HFFc6 (cell line): ENCODE measurements around the gene LPGAT1. TPM values are rescaled to one million over a fixed set of nuclear protein-coding genes. Genes with fewer than 3 reads are reported as not detected.

Source experiments
- DNase-seq: peaks from one replicate; pipeline ENCODE4 v3.0.0-alpha.2; 2018
- H3K27ac Mint-ChIP-seq: 2 replicates; pipeline ENCODE4 v1.8.0; 2020; ENCODE audit warnings: mild to moderate bottlenecking, mixed read lengths
- H3K27me3 Mint-ChIP-seq: 2 replicates; pipeline ENCODE4 v1.8.0; 2021; ENCODE audit warnings: mild to moderate bottlenecking, moderate library complexity, mixed read lengths; ENCODE audit not compliant: insufficient read depth
- H3K36me3 Mint-ChIP-seq: 2 replicates; pipeline ENCODE4 v1.8.0; 2021; ENCODE audit warnings: low read depth, mixed read lengths
- H3K4me1 Mint-ChIP-seq: 2 replicates; pipeline ENCODE4 v1.8.0; 2020; ENCODE audit warnings: low read depth, mixed read lengths
- H3K4me3 Mint-ChIP-seq: 2 replicates; pipeline ENCODE4 v1.8.0; 2020; ENCODE audit warnings: mild to moderate bottlenecking, moderate library complexity, mixed read lengths
- H3K9me3 Mint-ChIP-seq: 2 replicates; pipeline ENCODE4 v1.8.0; 2020; ENCODE audit warnings: mild to moderate bottlenecking, mixed read lengths
- total RNA-seq, 6 experiments: library from RNA; stranded (reverse); fragmentation: NEBNext Ultra II Directional; extraction: Animal tissue kit (Norgen Biotek cat#: 25700); gene quantifications; 2 replicates in 1 of 6; 3 replicates in 5 of 6; pipeline ENCODE4 v1.2.3, GENCODE V29; 2021
- TF ChIP-seq, protein P1 (sequence below): fragments of 200-600 bp; sonication (generic); IDR thresholded peaks from 2 replicates; pipeline ENCODE4 v1.5.0; 2021; ENCODE audit warnings: antibody characterized with exemption, mild to moderate bottlenecking

Gene LPGAT1
- total RNA-seq, 6 experiments from 2014 or later, result 36.4 to 50.4 (median 44.9) TPM

- H3K9me3 Mint-ChIP-seq, result no peaks in the 10 kb centered on the region
Observed at GRCh38 chr1:211783897-211784296, 46.7 kb downstream of the LPGAT1 start.

DNA sequence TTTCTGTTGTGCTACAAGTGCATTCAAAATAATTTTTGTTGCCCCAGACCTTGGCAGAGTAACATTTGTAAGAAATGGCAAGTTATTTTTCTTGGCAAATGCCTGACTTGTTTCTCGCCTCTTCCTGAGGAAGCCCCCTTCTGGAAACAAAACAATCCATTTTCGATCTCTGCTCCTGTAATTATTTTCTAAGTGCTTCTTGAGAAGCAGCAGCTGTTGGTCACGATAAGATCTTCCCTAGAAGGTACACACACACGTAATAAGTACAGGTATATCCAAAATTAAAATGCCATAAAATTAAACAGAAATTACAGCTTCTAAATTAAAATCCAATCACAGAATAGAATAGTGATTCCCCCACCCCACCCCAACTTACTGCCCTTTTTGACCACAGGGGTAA lies 47.3 kb downstream of the LPGAT1 start:
- H3K36me3 Mint-ChIP-seq, result no peaks in the 10 kb centered on the region
- no peaks in the 10 kb centered on the region for H3K27me3 Mint-ChIP-seq
- H3K27ac Mint-ChIP-seq, result no peak overlapping the region
- no peak overlapping the region for H3K4me3 Mint-ChIP-seq
- DNase-seq, result no peak
- H3K9me3 Mint-ChIP-seq, result no peaks in the 10 kb centered on the region
- TF ChIP-seq, protein P1, sequence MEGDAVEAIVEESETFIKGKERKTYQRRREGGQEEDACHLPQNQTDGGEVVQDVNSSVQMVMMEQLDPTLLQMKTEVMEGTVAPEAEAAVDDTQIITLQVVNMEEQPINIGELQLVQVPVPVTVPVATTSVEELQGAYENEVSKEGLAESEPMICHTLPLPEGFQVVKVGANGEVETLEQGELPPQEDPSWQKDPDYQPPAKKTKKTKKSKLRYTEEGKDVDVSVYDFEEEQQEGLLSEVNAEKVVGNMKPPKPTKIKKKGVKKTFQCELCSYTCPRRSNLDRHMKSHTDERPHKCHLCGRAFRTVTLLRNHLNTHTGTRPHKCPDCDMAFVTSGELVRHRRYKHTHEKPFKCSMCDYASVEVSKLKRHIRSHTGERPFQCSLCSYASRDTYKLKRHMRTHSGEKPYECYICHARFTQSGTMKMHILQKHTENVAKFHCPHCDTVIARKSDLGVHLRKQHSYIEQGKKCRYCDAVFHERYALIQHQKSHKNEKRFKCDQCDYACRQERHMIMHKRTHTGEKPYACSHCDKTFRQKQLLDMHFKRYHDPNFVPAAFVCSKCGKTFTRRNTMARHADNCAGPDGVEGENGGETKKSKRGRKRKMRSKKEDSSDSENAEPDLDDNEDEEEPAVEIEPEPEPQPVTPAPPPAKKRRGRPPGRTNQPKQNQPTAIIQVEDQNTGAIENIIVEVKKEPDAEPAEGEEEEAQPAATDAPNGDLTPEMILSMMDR, result no peak
- no peaks in the 10 kb centered on the region for H3K4me1 Mint-ChIP-seq

More at GRCh38 chr1:211783897-211784296, 46.7 kb downstream of the LPGAT1 start:
- Mint-ChIP-seq H3K4me1 (no peaks in the 10 kb centered on the region), H3K36me3 (no peaks in the 10 kb centered on the region), H3K27ac (no peak overlapping the region), H3K27me3 (no peaks in the 10 kb centered on the region), H3K4me3 (no peak overlapping the region)
- TF ChIP-seq, protein P1, result no peak
- DNase-seq, result no peak

- Mint-ChIP-seq H3K27ac (no peak overlapping the region), H3K36me3 (no peaks in the 10 kb centered on the region), H3K4me3 (no peak overlapping the region), H3K9me3 (no peaks in the 10 kb centered on the region), H3K4me1 (no peaks in the 10 kb centered on the region), H3K27me3 (no peaks in the 10 kb centered on the region)
- TF ChIP-seq, protein P1, result no peak
- DNase-seq, result no peak
Observed at GRCh38 chr1:211781260-211781659, 49.3 kb downstream of the LPGAT1 start.

- H3K27me3 Mint-ChIP-seq, result no peaks in the 10 kb centered on the region
- no peaks in the 10 kb centered on the region for H3K9me3 Mint-ChIP-seq
Observed at GRCh38 chr1:211775170-211775569, 55.4 kb downstream of the LPGAT1 start.

GRCh38 chr1:211764701-211765100 lies 65.9 kb downstream of the LPGAT1 start:
- no peaks in the 10 kb centered on the region for H3K4me1 Mint-ChIP-seq
- H3K9me3 Mint-ChIP-seq, result no peaks in the 10 kb centered on the region
- H3K27me3 Mint-ChIP-seq, result no peaks in the 10 kb centered on the region; the same call in 1 of the 2 replicates
- TF ChIP-seq, protein P1, result no peak
- DNase-seq, result no peak
- peaks cover 15% of the 10 kb centered on the region for H3K36me3 Mint-ChIP-seq
- no peak overlapping the region for H3K27ac Mint-ChIP-seq
- H3K4me3 Mint-ChIP-seq, result no peak overlapping the region

More at GRCh38 chr1:211775170-211775569, 55.4 kb downstream of the LPGAT1 start:
- H3K36me3 Mint-ChIP-seq, result no peaks in the 10 kb centered on the region
- H3K4me3 Mint-ChIP-seq, result no peak overlapping the region
- DNase-seq, result no peak
- H3K27ac Mint-ChIP-seq, result no peak overlapping the region
- H3K4me1 Mint-ChIP-seq, result no peaks in the 10 kb centered on the region
- TF ChIP-seq, protein P1, result no peak

DNA sequence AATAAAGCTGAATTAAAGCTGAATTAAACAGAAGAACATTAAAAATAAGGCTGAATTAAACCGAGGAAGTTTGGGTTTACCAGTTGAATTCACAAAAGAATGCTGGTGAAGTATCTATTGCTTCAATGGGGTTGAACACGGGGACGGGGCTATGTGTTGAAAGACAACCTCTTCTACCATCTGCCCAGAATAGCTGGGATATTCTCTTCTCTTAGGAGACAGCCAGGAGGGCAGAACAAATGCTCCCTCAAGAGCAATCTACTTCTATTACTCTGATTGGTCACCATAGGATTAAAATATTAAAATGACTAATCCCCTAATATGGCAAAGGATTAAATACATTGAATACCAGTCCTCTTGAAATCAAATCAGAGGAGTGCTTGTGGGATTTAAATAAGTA lies 68.4 kb downstream of the LPGAT1 start:
- no peak overlapping the region for H3K4me3 Mint-ChIP-seq
- DNase-seq, result no peak
- no peaks in the 10 kb centered on the region for H3K9me3 Mint-ChIP-seq
- H3K27ac Mint-ChIP-seq, result no peak overlapping the region
- no peaks in the 10 kb centered on the region; the same call in 1 of the 2 replicates for H3K27me3 Mint-ChIP-seq
- H3K4me1 Mint-ChIP-seq, result no peaks in the 10 kb centered on the region
- TF ChIP-seq, protein P1, result no peak
- H3K36me3 Mint-ChIP-seq, result peaks cover 31% of the 10 kb centered on the region
